Tibial nerve (tissue), 4 donors: ENCODE data around the gene SLC35G3.

Source experiments
- CTCF ChIP-seq, 5 experiments: fragments of 200-600 bp in 3 of 5; fragments of 450-650 bp in 2 of 5; sonication (generic) in 3 of 5; IDR thresholded peaks; one replicate each; pipeline ENCODE4 v1.5.1; 2016 to 2019; ENCODE audit warnings: antibody characterized with exemption in 5 of 5, mild to moderate bottlenecking in 3 of 5, moderate library complexity in 2 of 5
- EP300 ChIP-seq, 2 donors: sonication (generic); formaldehyde crosslinking; IDR thresholded peaks; one replicate each; pipeline ENCODE4 v1.6.1; 2017; ENCODE audit warnings: antibody characterized with exemption in 2 of 2, mild to moderate bottlenecking in 1 of 2
- POLR2A ChIP-seq, 2 donors: fragments of 450-650 bp; IDR thresholded peaks; one replicate each; pipeline ENCODE4 v1.6.1; 2017; ENCODE audit warnings: antibody characterized with exemption in 2 of 2, mild to moderate bottlenecking in 2 of 2, moderate library complexity in 2 of 2

- TF ChIP-seq CTCF (IDR thresholded peaks at IDR 0.05) (no peak), POLR2A (IDR thresholded peaks at IDR 0.05) (no peak), EP300 (IDR thresholded peaks at IDR 0.05) (no peak)
These were observed 9.9 kb downstream of the SLC35G3 start for GRCh38 chr17:35184274-35184673.
